KBM-7 (cell line): ENCODE data around the gene NDUFV1.
"Not testable (repeated sequence)": the region's sequence is repeated elsewhere in the genome, so short reads cannot be mapped to it uniquely, and the experiment has no call there.

Experiments
- DNase-seq: peaks from one replicate; pipeline ENCODE4 v3.0.0-alpha.2; 2015
- in situ Hi-C: fragments of 300-500 bp; cut with MboI; formaldehyde crosslinking; loops from 2 replicates; pipeline ENCODE4 v1.14.3; 2020; ENCODE audit warnings: low sequenced_read_pairs, low pct_unique_long_range_greater_than_20kb, mixed read lengths

The NDUFV1 gene

DNA sequence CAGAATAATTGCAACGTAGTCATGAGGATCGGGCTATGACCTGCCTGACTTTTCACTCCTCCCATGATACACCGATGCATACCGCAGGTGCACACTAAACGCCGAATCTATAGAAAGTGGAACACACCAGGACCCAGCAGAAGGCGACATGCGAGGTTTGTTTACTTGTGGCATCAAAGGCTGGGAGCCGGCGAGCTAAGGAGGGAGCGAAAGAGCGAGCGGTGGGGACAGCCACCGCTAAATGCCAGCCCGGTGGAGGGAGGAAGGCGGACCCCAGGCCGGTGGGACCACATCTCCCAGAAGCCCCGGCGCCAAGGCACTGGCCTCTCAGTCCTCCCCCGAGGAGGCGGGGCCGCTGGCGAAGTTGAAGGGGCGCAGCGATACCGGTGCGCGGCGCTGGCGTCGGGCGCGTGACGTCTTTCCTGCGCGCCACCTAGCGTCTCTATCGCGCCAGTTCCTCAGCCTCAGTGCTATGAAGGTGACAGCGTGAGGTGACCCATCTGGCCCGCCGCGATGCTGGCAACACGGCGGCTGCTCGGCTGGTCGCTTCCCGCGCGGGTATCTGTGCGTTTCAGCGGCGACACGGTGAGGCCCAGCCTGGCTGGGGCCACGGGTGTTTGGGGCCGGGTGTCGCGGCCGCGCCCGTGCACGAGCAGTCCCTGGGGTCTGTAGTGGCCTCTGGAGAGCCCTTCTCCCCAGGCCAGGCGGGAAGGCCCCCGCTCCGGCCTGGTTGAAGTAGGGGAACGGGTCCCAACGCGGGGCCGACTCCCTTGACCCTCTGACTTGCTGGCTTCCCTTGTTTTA, at the start of gene NDUFV1:
NDUFV1 (plus strand) TSS at position 445 of the 804 bp plus-strand sequence; CDS start at position 514, 69 bp downstream.
- in situ Hi-C loops: no loop called here
- DNase-seq: peak; percentile 95

DNA sequence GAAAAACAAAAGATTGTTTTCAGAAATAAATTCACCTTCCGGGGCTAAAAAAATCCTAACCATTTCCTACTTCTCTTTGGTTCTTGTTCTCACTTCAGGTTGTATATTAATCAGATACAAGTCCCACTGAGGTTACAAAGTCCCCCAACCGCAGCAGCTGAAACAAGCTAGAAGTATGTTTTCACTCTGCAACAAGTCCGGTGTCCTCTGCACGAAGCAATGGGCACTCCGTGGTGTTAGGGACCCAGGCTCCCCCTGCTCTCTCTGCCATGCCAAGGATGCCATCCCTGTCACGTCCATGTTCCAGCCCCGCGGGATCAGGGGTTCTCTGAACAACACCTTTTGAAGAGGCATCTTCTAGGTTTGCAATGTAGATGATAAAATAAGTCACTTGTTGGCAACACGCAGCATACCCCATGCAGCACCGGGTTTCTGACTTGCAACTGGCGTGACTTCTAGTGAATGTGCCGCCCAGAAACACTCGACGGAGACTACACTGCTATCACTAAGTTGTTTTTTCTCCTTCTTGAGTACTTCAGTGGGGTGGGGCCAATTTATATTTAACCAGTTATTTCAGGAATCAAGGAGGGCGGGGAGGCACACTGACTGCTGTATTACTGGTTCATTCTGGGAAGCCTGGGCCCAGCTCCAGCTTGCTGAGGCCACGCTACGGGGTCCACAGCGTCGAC, 48.5 kb upstream of the NDUFV1 start:
- in situ Hi-C loops: no loop called here
- no peak for DNase-seq

DNA sequence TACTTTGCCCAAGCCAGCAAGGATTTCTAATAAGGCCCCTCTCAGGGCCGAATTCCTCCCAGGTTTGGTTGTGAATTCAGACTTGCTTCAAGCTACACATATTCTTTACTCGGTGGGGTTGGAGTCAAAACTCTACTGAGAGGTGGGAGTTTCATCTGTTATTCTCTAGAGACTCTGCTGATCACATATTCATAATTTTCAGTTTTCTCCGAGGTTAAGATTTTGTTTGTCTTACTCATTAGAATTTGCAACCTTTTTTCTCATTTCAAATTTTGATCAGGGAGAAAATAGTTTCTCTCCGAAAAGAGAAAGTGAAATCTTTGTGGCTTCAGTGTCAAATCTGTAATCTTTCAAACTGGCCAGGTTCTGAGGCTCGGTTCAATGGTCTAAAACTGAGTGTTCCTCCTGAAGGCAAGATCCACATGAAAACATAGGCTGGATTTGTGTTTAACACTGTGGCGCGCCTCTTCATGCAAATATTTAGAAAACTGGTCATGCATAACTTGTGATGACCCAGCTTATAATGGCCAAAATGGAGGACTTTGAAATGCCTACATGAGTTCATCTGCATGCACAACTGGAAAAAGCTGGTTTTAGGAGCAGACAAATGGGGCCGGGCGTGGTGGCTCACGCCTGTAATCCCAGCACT, 44.6 kb upstream of the NDUFV1 start:
- no peak for DNase-seq
- in situ Hi-C loops: no loop called here

DNA sequence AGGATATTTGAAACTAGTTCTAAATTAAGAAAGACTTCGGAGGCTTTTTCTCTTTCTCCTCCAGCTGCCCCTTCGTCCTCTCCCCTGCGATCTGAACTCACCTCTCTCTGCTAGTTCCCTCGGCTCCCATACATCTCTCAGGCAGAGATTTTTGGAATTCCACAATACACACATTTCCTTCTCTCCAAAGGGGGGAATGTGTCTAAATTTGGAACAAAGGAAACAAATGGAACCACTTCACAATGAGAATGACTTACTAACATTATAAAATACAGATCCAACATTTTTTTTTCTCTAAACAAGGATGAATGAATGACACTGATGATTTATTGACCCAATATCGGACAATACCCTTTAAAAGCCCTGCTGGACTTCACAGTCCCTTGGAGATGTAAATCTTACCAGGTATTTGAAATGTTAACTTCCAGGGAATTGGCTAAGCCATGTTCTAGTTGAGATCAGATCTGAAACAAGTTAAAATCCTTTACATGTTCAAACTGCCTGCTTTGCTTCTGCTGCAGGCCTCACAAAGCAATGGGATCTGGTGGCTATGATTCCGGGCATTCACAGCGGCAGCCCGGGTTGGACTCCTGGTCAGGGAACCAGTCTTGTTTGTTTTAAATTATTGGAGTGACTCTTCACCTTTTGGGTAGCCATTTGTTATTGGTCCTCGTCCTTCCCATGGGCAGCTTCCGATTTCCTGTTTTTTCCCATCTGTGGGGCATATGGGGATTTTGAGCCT, 43.6 kb upstream of the NDUFV1 start:
- no peak for DNase-seq
- in situ Hi-C loops: no loop called here

DNA sequence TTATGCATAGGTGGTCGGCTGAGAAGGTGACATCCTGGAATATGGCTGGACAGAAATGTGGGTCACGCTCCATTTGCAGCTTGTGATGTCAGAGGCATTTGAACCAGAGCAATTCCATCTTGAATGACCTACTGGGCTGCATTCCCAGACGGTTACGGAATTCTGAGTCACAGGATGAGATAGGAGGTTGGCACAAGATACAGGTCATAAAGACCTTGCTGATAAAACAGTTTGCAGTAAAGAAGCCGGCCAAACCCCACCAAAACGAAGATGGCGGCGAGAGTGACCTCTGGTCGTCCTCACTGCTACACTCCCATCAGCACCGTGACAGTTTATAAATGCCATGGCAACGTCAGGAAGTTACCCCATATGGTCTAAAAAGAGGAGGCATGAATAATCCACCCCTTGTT, 43.0 kb upstream of the NDUFV1 start:
- DNase-seq, in situ Hi-C loops: not testable (repeated sequence)

DNA sequence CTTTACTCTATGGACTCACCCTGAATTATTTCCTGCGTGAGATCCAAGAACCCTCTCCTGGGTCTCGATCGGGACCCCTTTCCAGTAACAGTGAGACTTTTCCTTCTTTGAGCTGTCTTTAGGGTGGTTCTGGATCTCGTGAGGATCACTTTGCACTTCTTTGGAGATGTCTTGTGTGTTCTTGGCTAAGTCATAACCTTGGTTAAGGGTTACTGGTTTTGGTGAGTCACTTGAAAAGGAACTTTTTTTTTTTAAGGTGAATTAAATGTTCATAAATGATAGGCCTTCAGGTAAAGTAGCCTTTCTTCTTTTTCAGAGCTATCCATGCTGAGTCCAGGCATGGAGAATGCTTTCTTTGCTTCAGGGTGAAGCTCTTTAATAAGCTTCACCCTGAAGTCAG, 42.5 kb upstream of the NDUFV1 start:
- no peak for DNase-seq
- in situ Hi-C loops: no loop called here

DNA sequence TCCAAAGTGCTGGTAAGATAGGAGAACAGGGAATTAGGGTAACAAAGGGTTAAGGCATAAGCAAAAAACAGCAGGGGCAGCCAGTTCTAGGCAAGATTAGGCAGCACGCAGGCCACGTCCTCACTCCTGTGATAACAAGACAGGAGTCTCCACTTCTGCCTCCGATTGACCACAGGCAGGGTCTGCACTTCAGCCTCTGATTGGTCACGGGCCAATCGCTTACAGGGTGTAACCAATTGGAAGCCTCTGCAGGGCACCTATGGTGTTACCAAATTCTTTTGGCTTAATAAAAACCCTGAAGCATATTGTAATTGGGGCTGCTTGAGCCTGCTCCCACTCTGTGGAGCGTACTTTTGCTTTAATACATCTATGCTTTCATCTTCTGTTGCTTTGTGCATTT, 35.3 kb upstream of the NDUFV1 start:
- no peak for DNase-seq
- in situ Hi-C loops: no loop called here

DNA sequence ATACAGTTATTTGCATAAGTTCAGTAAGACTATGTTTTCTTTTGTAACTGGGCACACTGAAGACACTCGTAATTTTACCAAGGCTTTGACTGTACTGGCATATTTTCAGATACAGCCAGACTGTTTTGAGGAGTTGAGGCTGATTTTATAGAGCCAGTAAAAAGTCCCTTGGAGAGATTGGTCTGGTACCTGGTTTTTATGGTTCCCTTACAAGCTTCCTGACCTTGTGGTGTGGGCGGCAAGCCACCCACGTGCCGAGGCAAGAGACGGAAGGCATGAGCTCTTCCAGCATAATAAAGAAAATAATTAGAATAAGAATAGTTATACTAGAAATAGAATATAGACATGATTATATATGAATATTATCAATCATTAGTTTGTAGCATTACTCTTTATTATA, 34.4 kb upstream of the NDUFV1 start:
- DNase-seq: no peak
- in situ Hi-C loops: no loop called here

GRCh38 chr11:67572747-67573419, 33.9 kb upstream of the NDUFV1 start:
- DNase-seq: peak; percentile 57
- in situ Hi-C loops: no loop called here

DNA sequence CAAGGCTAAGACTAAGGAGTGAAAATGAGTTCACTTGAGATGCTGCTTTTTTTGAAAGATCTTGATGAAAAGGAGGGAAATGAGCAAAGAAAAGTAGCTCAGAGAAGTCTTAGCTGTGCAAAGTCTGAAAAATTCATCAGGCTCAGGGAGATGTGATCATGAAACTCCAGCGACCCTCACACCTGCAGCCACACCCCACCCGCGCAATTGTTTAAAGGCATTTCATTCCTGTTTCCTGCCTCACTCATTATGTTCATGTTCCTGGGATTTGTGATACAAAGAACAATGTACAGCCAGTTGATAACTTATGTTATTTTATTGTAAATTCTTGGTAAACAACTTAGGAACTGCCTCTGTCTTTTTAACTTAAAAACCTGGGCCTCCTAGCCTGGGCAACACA, 31.8 kb upstream of the NDUFV1 start:
- in situ Hi-C loops: no loop called here

DNA sequence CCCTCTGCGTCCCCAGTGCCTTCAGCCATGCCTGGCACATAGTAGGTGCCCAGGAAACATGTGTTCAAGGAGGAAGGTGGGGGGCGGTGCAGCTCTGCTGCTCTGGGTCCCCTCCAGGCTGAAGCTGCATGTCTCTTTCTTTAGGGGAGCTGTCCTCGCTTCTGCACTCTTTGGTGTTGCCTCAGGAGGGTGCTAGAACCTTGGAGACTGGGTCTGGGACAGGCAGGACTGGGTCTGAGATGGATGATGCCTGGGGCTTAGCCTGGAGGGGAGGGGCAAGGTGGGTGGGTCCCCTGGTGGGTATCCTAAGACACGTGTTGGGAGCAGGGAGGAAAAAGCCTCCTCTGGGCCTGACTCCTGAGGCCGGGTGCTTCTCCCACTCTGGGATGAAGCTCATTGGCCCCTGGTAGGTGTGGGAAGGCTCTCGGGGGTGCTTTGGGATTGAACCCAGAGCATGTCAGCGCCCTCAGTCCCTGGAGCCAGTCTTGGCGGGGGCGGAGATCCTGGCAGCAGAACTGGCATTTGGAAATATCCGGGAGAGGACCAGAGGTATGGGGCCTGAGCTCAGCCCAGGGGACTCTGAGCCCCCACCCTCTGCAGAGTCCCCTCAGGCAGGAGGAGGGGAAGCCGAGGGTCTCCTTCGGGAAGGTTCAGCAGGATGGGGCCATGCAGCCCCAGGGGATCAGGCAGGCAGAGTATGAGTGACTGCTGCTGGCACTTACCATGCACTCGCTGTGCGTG, 29.8 kb upstream of the NDUFV1 start:
- in situ Hi-C loops: no loop called here
- no peak for DNase-seq

More for the DNA sequence above, 31.8 kb upstream of the NDUFV1 start:
- no peak for DNase-seq

DNA sequence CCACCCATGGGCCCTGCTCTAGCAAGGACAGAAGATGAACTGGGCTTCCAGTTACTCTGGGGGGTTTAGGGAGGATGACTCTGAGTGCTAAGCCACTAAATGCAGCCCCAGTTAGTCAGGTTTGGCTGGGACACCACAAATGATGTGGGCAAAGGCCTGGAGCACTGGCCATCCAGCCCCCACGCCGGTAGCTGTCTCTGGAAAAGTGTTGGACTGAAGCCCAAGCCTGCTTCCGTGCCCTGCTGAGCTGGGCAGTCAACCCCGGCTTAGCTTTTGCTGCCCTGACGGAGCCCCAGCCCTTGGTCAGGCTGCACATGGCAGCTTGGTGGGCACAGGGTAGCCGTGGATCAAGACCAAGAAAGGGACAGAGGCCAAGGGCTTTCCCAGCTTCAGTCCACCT, 28.8 kb upstream of the NDUFV1 start:
- no peak for DNase-seq
- in situ Hi-C loops: no loop called here

DNA sequence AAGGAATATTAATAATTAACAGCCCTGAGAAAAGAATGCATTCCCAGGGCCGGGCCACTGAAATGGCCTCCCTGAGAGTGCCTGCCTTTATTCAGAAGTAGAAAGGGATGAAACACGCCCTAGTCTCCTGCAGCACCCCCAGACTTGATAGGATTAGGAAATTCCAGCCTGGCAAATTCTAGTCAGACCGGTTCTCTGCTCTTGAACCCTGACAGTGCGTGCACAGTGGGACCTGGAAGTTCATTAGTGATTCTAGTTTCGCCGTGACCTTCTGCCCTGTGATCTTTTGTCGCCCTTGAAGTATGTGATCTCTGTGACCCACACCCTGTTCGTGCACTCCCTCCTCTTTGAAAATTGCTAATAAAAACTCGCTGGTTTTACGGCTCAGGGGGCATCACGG, 25.3 kb upstream of the NDUFV1 start:
- in situ Hi-C loops: no loop called here
- DNase-seq: no peak

- no peak for DNase-seq
- in situ Hi-C loops: no loop called here
Measured at GRCh38 chr11:67582011-67582410, 24.7 kb upstream of the NDUFV1 start.

DNA sequence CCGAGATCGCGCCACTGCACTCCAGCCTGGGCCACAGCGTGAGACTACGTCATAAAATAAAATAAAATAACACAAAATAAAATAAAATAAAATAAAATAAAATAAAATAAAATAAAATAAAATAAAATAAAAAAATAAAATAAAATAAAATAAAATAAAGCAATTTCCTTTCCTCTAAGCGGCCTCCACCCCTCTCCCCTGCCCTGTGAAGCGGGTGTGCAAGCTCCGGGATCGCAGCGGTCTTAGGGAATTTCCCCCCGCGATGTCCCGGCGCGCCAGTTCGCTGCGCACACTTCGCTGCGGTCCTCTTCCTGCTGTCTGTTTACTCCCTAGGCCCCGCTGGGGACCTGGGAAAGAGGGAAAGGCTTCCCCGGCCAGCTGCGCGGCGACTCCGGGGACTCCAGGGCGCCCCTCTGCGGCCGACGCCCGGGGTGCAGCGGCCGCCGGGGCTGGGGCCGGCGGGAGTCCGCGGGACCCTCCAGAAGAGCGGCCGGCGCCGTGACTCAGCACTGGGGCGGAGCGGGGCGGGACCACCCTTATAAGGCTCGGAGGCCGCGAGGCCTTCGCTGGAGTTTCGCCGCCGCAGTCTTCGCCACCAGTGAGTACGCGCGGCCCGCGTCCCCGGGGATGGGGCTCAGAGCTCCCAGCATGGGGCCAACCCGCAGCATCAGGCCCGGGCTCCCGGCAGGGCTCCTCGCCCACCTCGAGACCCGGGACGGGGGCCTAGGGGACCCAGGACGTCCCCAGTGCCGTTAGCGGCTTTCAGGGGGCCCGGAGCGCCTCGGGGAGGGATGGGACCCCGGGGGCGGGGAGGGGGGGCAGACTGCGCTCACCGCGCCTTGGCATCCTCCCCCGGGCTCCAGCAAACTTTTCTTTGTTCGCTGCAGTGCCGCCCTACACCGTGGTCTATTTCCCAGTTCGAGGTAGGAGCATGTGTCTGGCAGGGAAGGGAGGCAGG, 23.2 kb upstream of the NDUFV1 start, which contains the start of gene GSTP1:
GSTP1 (plus strand) TSS at position 566 of the 958 bp plus-strand sequence; CDS start at position 598, 32 bp downstream.
- DNase-seq: peak; percentile 91
- in situ Hi-C loops: no loop called here

- in situ Hi-C loops: no loop called here
- peak; percentile 65 for DNase-seq
Measured at GRCh38 chr11:67584205-67584880, 22.4 kb upstream of the NDUFV1 start.
